Measurements from ENCODE around the gene SCARF2. TPM values are rescaled to one million over a fixed set of nuclear protein-coding genes. Genes with fewer than 3 reads are reported as not detected.
"Not testable (repeated sequence)": the region's sequence is repeated elsewhere in the genome, so short reads cannot be mapped to it uniquely, and the experiment has no call there.

The SCARF2 gene
- total RNA-seq, 1 donor from 2014 or later, result 0.16 TPM

- Mint-ChIP-seq H3K27ac (no peak overlapping the region), H3K4me1 (no peaks in the 10 kb centered on the region), H3K36me3 (ENCODE audit: low read depth) (peaks cover 3% of the 10 kb centered on the region)
Observed at GRCh38 chr22:20412474-20413216, 25.0 kb downstream of the SCARF2 start.

GRCh38 chr22:20409385-20409784 lies 28.2 kb downstream of the SCARF2 start:
- H3K9me3 Mint-ChIP-seq; DNase-seq; H3K4me3 Mint-ChIP-seq; intact Hi-C loops (cut with micrococcal nuclease); H3K4me1 Mint-ChIP-seq; H3K27ac Mint-ChIP-seq: not testable (repeated sequence)
- H3K36me3 Mint-ChIP-seq (ENCODE audit: low read depth), result peaks cover 13% of the 10 kb centered on the region
- peaks cover 15% of the 10 kb centered on the region for H3K27me3 Mint-ChIP-seq

More at GRCh38 chr22:20412474-20413216, 25.0 kb downstream of the SCARF2 start:
- no peaks in the 10 kb centered on the region for H3K9me3 Mint-ChIP-seq
- DNase-seq, result no peak
- intact Hi-C loops (cut with micrococcal nuclease), result no loop called here
- peaks cover 26% of the 10 kb centered on the region for H3K27me3 Mint-ChIP-seq
- H3K4me3 Mint-ChIP-seq, result no peak overlapping the region

GRCh38 chr22:20408891-20409290 lies 28.7 kb downstream of the SCARF2 start:
- Mint-ChIP-seq H3K9me3 (no peaks in the 10 kb centered on the region), H3K4me1 (no peaks in the 10 kb centered on the region), H3K36me3 (ENCODE audit: low read depth) (peaks cover 14% of the 10 kb centered on the region), H3K27me3 (peaks cover 12% of the 10 kb centered on the region), H3K4me3 (no peak overlapping the region), H3K27ac (no peak overlapping the region)
- no peak for DNase-seq
- intact Hi-C loops (cut with micrococcal nuclease), result no loop called here

- Mint-ChIP-seq H3K4me3 (no peak overlapping the region), H3K4me1 (peaks cover 6% of the 10 kb centered on the region), H3K27me3 (peaks cover 2% of the 10 kb centered on the region), H3K36me3 (ENCODE audit: low read depth) (peaks cover 23% of the 10 kb centered on the region), H3K27ac (no peak overlapping the region), H3K9me3 (no peaks in the 10 kb centered on the region)
- intact Hi-C loops (cut with micrococcal nuclease), result no loop called here
- DNase-seq, result no peak
Observed at GRCh38 chr22:20407829-20408228, 29.8 kb downstream of the SCARF2 start.

- intact Hi-C loops (cut with micrococcal nuclease), result no loop called here
- Mint-ChIP-seq H3K36me3 (ENCODE audit: low read depth) (peaks cover 23% of the 10 kb centered on the region), H3K27me3 (no peaks in the 10 kb centered on the region), H3K4me1 (peaks cover 6% of the 10 kb centered on the region), H3K27ac (no peak overlapping the region), H3K9me3 (no peaks in the 10 kb centered on the region), H3K4me3 (no peak overlapping the region)
- DNase-seq, result peak; percentile 52
Observed at GRCh38 chr22:20406686-20407408, 30.8 kb downstream of the SCARF2 start.

GRCh38 chr22:20405931-20406685 lies 31.5 kb downstream of the SCARF2 start:
- DNase-seq, result peak; percentile 57
- H3K27ac Mint-ChIP-seq, result no peak overlapping the region
- H3K9me3 Mint-ChIP-seq, result no peaks in the 10 kb centered on the region
- H3K27me3 Mint-ChIP-seq, result no peaks in the 10 kb centered on the region
- peaks cover 23% of the 10 kb centered on the region for H3K36me3 Mint-ChIP-seq (ENCODE audit: low read depth)
- intact Hi-C loops (cut with micrococcal nuclease), result no loop called here
- peaks cover 6% of the 10 kb centered on the region for H3K4me1 Mint-ChIP-seq
- no peak overlapping the region for H3K4me3 Mint-ChIP-seq

- intact Hi-C loops (cut with micrococcal nuclease), result no loop called here
- Mint-ChIP-seq H3K27me3 (no peaks in the 10 kb centered on the region), H3K36me3 (ENCODE audit: low read depth) (peaks cover 23% of the 10 kb centered on the region), H3K9me3 (no peaks in the 10 kb centered on the region), H3K4me1 (peaks cover 6% of the 10 kb centered on the region), H3K27ac (no peak overlapping the region), H3K4me3 (no peak overlapping the region)
- DNase-seq, result no peak
Observed at GRCh38 chr22:20405291-20405930, 32.2 kb downstream of the SCARF2 start.

GRCh38 chr22:20404881-20405280 lies 32.7 kb downstream of the SCARF2 start:
- peaks cover 23% of the 10 kb centered on the region for H3K36me3 Mint-ChIP-seq (ENCODE audit: low read depth)
- no peak for DNase-seq
- H3K27me3 Mint-ChIP-seq, result no peaks in the 10 kb centered on the region
- no peaks in the 10 kb centered on the region for H3K9me3 Mint-ChIP-seq
- no peak overlapping the region for H3K27ac Mint-ChIP-seq
- H3K4me3 Mint-ChIP-seq, result no peak overlapping the region
- H3K4me1 Mint-ChIP-seq, result peaks cover 6% of the 10 kb centered on the region
- intact Hi-C loops (cut with micrococcal nuclease), result no loop called here

- Mint-ChIP-seq H3K4me1 (peaks cover 6% of the 10 kb centered on the region), H3K9me3 (no peaks in the 10 kb centered on the region), H3K27me3 (no peaks in the 10 kb centered on the region), H3K27ac (no peak overlapping the region), H3K4me3 (no peak overlapping the region), H3K36me3 (ENCODE audit: low read depth) (peaks cover 22% of the 10 kb centered on the region)
- DNase-seq, result no peak
- intact Hi-C loops (cut with micrococcal nuclease), result no loop called here
Observed at GRCh38 chr22:20403779-20404140, 33.9 kb downstream of the SCARF2 start.

GRCh38 chr22:20402960-20403778 lies 34.5 kb downstream of the SCARF2 start:
- no peak overlapping the region for H3K27ac Mint-ChIP-seq
- intact Hi-C loops (cut with micrococcal nuclease), result no loop called here
- H3K9me3 Mint-ChIP-seq, result no peaks in the 10 kb centered on the region
- H3K4me3 Mint-ChIP-seq, result no peak overlapping the region
- DNase-seq, result peak; percentile 56
- H3K27me3 Mint-ChIP-seq, result no peaks in the 10 kb centered on the region
- peaks cover 6% of the 10 kb centered on the region for H3K4me1 Mint-ChIP-seq
- peaks cover 20% of the 10 kb centered on the region for H3K36me3 Mint-ChIP-seq (ENCODE audit: low read depth)

GRCh38 chr22:20401376-20402014 lies 36.1 kb downstream of the SCARF2 start:
- no peak for DNase-seq
- Mint-ChIP-seq H3K4me1 (peaks cover 8% of the 10 kb centered on the region), H3K4me3 (no peak overlapping the region), H3K9me3 (no peaks in the 10 kb centered on the region), H3K36me3 (ENCODE audit: low read depth) (peaks cover 17% of the 10 kb centered on the region), H3K27ac (no peak overlapping the region), H3K27me3 (no peaks in the 10 kb centered on the region)
- intact Hi-C loops (cut with micrococcal nuclease), result no loop called here

GRCh38 chr22:20400606-20401375 lies 36.8 kb downstream of the SCARF2 start:
- H3K27ac Mint-ChIP-seq, result no peak overlapping the region
- H3K36me3 Mint-ChIP-seq (ENCODE audit: low read depth), result peaks cover 14% of the 10 kb centered on the region
- no peak for DNase-seq
- H3K9me3 Mint-ChIP-seq, result no peaks in the 10 kb centered on the region
- intact Hi-C loops (cut with micrococcal nuclease), result no loop called here
- H3K4me1 Mint-ChIP-seq, result peaks cover 13% of the 10 kb centered on the region
- no peaks in the 10 kb centered on the region for H3K27me3 Mint-ChIP-seq
- no peak overlapping the region for H3K4me3 Mint-ChIP-seq
